ENCODE measurements around the gene MRTFA.
A peak's percentile ranks its signal among the peaks of the same experiment; 100 is the strongest.
"Not testable (repeated sequence)": the region's sequence is repeated elsewhere in the genome, so short reads cannot be mapped to it uniquely, and the experiment has no call there.

Gene MRTFA

DNA sequence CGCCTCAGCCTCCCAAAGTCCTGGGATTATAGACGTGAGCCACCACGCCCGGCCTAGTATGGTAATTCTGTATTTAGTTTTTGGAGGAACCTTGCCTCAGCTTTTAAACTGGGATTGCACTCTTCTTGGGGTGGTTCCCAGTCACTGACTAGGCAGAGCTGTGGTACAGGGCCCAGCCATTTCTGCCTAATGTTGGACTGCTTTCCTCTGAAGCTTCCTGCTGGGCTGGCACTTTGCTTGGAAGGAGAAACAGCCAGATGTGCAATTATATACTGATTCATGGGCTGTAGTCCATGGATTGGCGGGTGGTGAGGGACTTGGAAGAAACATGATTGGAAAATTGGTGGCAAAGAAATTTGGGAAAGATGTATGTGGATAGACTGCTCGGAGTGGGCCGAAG, 25.2 kb upstream of the MRTFA start:
- no peak for FAIRE-seq
- no peak for DNase-seq (ENCODE audit: extremely low spot score, insufficient read length, low read depth)

DNA sequence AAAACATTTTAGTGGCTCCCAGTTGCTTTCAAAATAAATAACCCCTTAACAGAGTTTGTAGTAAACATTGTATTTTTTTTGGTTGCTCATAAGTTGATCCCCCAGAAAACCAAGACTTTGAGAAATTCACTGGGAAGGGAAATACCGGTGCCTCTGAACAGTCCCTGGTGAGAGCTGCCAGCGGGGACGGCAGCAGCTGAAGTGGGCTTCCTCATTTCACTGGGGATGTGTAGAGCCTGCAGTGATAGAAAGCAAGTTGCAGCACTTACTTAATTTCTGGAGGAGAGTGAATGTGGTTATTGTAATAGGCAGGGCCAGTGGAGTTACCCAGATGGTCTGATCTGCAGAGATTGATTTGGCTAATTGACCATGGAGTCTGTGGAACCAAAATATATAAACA, 24.2 kb upstream of the MRTFA start:
- FAIRE-seq = no peak
- no peak for DNase-seq (ENCODE audit: extremely low spot score, insufficient read length, low read depth)

DNA sequence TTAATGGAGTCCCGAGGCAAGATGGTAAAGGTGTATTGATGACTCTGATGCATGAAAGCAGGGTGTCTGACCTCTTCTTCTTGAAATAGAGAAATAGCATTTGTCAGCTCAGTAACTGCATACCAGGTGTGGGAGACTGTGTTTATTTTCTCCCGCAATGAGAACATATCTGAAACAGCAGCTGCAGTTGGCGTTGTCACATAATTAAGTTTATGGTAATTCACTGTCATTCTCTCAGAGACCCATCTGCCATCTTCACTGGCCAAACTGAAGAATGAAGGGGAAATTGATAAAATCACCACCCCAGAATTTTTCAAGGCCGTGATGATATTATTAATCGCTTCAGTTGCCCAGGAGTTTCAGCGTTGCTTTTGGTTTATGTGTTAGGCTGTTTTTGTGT, 22.6 kb upstream of the MRTFA start:
- no peak for DNase-seq (ENCODE audit: extremely low spot score, insufficient read length, low read depth)
- FAIRE-seq = no peak

DNA sequence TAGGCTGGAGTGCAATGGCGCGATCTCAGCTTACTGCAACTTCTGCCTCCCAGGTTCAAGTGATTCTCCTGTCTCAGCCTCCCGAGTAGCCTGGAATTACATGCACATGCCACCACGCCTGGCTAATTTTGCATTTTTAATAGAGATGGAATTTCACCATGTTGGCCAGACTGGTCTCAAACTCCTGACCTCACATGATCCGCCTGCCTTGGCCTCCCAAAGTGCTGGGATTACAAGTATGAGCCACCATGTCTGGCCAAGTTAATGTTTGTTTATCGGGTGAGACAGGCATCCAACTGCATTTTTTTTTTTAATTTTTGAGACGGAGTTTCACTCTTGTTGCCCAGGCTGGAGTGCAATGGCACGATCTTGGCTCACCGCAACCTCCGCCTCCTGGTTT, 20.1 kb upstream of the MRTFA start:
- not testable (repeated sequence) for DNase-seq (ENCODE audit: extremely low spot score, insufficient read length, low read depth); FAIRE-seq

DNA sequence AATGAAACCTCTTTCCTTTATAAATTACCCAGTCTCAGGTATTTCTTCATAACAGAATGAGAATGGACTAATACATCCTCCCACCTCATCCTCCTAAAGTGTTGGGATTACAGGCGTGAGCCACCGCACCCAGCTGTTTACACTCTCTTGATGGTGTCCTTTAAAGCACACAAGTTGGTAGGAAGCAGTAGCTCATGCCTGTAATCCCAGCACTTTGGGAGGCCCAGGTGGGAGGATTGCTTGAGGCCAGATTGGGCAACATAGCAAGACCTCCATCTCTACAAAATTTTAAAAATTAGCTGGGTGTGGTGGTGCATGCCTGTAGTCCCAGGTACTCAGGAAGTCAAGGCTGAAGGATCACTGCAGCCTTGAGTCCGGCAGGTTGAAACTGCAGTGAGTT, 19.4 kb upstream of the MRTFA start:
- DNase-seq (ENCODE audit: extremely low spot score, insufficient read length, low read depth); FAIRE-seq: not testable (repeated sequence)

DNA sequence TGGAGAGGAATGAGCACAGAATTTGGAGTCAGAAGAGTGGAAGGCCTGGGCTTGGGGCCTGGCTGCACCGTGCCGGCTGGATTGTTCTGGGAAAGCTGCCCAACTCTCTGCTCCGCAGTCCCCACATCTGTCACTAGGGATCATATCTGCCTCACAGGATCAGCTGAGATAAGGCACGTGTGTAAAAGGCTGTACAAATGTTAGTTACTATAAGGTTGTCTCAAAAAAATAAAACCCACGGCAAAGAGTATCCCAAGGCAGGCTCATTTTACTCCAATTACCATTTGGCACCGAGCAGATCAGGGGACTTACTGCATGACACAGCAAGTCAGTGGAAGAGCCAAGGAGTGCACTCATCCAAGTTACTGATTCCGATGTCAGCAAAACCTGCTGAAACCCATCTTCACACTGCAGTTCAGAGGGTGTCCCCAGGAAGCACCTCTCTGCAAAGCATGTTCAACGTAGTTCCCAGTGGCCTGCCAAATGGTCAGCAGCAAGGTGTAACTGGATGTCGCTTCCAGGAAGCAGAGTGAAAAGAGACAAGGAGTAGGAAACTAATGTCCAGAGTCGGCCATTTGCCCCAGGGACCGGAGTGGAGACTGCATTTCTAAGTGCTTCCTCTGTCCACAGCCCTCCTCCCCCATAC, 18.1 kb upstream of the MRTFA start:
- DNase-seq (ENCODE audit: extremely low spot score, insufficient read length, low read depth) (no peak), FAIRE-seq (no peak)

DNA sequence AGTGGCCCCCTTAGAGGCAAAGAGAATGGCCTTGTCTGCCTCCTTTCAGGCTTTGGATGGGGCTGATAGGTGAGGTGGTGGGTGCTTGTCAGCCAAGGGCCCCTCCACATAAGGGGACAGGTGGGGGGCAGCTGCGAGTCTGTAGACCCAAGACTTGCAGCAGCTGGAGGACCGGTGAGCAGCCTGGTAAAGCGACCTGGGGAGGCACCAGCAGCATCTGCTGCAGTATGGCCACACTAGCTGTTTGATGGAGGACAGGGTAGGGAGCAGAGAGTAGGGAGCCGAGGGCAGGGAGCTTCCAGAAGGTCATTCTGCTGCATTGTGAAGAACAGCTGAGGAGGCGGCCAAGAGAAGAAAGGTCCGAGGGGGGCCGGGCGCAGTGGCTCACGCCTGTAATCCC, 16.8 kb upstream of the MRTFA start:
- FAIRE-seq = no peak
- DNase-seq (ENCODE audit: extremely low spot score, insufficient read length, low read depth) = no peak

DNA sequence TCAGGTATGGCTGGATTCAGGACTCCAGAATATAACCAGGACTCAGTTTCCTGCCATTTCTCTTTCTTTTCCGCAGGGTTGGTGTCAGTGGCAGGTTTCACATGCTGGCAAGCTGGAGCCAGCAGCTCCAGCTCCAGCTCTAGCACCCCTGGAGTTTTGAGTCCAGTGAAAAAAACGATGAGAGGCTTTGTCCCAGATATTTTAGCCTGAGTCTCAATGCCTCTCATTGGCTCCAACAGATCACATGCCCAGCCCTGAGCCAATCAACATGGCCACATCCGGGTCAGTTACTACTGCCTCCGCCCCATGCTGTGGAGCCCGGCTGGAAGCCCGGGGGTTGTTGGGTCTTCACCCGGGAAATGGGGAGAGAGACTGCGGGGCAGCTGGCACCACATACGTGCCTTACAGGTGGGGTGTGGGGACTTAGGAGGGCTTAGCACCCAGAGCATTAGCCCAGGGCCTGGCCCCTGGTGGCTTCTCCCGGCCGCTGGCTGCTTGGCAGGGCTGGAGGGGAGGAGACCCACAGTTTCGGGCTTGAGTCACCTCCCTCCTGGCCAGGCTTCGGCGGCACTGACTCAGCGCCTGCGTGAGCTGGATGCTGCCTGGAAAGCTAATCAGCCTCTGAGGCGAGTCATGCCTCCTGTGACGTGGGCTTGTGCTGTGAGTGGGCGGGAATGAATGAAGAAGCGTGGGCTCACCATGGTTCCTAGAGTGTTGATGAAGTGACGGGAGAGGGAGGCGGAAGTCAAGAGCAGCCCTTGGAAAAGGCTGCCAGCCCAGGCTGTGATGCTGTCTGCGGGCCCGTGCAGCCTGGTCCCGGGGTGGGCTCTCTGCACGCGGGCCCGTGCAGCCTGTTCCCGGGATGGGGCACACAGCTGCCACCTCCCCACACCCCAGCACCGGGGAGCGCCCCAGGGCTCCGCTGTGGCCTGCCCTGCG, 15.3 kb upstream of the MRTFA start:
- DNase-seq (ENCODE audit: extremely low spot score, insufficient read length, low read depth) = peak; percentile 58
- peak; percentile 86 for FAIRE-seq

DNA sequence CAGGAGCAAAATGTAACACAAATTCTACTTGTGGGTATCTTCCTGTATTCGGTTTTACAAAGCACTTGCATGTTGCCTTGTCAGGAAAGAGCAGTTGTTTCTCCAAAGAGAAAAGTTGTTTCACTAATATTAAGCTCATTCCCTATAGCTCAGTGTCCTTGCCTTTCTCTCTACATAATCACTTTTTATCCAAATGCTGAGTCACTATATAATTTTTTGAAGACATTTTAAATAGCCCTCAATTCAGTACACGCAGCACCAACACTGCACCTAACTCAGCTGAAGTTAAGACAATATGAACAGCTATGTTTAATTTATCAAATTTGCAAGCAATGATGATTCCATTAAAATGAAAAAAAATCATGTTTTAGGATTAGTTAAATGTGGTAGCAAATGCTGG, 14.5 kb upstream of the MRTFA start:
- no peak for FAIRE-seq

DNA sequence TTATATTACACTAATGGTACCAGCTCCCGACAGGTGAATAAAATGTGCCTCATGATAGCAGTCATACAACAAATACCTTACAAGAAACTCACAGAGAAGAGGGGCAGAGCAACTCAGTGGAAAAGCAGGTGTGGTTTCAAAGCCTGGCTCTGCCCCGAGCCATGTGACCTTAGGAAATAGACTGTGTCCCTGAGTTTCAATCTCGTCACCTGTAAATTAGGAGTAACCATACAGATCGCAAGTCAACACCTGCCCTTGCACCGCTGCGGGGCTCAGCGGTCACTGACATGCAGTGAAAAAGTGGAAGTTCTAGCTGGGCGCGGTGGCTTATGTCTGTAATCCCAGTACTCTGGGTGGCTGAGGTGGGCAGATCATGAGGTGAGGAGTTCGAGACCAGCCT, 11.9 kb upstream of the MRTFA start:
- DNase-seq (ENCODE audit: extremely low spot score, insufficient read length, low read depth) = no peak
- no peak for FAIRE-seq

More for the DNA sequence above, 14.5 kb upstream of the MRTFA start:
- DNase-seq (ENCODE audit: extremely low spot score, insufficient read length, low read depth) = no peak

DNA sequence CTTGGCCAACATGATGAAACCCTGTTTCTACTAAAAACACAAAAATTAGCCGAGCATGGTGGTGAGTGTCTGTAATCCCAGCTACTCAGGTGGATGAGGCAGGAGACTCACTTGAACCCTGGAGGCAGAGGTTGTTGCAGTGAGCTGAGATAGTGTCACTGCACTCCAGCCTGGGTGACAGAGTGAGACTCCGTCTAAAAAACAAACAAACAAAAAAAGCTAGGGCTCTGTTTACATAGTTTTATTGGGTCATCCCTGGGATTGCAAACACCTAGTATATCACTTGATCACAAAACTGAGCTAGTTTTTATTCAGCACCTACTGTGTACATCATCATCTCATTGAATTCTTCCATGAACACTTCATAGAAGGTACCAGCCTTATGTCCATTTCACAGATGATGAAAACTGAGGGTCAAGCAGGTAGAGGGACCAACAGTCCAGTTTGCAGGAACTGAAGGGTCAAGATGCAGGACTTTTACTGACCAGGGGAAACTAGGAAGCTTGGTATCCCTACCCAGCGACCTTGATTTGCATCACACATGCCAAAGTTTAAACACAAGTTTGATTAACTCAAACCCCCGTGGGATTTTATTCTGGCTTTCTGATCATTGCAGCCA, 9.2 kb upstream of the MRTFA start:
- FAIRE-seq = no peak
- no peak for DNase-seq (ENCODE audit: extremely low spot score, insufficient read length, low read depth)

DNA sequence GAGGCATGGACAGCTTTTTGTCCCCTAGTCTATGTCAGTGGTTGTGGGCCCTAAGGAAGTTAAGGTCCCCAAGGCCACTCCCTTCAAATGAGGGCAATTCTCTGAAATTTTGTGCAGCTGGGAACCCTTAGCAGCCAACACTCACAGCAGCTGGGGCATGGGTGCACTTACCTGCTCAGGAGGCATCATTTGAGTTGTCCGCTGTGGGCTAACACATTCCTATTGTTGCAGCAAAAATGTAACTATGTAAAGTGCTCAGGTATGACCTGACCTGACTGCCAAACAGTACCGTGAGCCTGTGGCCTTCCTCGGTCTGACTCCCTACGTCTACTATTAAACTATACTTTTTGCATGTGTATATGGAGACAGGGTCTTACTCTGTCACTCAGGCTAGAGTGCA, 5.8 kb upstream of the MRTFA start:
- DNase-seq (ENCODE audit: extremely low spot score, insufficient read length, low read depth) = no peak
- no peak for FAIRE-seq

DNA sequence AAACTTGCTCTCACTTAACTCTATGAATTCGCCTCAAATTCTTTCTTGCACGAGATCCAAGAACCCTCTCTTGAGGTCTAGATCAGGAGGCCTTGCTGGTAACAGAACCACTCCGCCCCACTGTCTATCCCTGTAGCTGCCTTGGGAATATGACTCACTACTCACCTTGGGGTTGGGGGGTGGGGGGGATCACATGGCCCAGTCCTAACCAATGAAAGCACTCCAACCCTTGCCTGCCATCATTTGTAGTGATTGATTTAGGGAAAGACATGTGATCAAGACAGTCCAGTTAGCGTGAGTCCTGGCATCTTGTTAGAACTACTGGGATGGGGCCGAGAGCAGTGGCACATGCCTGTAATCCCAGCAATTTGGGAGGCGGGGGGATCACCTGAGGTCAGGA, 4.8 kb upstream of the MRTFA start:
- FAIRE-seq (no peak), DNase-seq (ENCODE audit: extremely low spot score, insufficient read length, low read depth) (no peak)

DNA sequence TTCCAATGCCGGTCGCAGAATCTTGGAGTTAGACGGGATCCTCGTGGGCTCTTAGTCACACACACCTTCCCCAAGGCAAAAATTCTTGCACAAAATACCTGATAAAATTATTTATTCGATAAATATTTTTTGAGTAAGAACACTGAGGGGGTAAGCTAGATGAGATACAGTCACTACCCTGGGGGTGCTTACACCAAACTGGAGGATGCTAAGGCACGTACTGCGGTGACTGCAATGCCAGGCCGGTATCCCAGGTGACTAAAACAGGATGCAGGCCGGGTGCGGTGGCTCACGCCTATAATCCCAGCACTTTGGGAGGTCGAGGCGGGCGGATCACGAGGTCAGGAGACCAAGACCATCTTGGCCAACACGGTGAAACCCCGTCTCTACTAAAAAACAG, 1.7 kb upstream of the MRTFA start:
- no peak for FAIRE-seq
- DNase-seq (ENCODE audit: extremely low spot score, insufficient read length, low read depth) = no peak

DNA sequence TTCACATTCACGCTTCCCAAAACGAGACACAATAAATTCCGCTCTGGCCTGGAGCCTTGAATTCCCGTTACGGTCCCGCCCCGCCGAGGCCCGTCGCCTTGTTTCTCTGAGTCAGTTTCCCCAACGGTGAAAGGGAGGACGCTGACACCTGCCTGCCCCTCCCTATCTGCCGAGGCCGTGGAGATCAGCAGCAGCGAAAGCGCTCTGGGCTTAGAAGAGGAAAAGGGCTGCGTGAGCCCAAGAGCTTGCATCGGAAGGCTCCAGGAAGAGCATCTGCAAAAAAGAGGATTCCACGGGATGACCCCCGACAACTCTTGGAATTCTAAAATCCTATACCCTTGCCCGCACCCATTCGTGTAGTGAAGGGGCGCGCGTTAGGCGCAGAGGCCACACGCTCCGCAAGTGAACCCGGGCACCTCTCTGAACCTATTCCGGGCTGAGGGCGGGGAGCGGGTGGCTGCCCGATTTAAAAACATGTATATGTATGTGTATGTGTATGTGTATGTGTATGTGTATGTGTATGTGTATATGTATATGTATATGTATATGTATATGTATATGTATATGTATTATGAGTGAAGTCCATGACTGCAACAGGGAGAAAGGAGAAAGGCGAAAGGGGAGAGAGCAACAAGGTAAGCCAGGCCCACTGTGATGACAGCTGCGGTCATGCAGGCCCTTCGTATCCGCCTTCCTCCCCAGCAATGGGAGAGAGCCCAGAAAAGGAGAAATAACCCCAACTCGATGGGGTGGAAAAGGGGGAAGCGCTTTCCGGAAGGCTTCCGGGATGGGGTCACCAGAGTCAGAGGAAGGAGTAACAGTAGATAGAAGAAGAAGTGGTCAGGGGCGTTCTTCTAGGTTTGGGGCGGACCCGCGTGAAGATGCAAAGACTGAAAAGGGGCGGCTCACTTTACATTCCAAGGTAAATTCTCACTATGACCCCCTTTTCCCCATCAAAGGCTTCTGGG, 948 bp upstream of the MRTFA start:
- no peak for DNase-seq (ENCODE audit: extremely low spot score, insufficient read length, low read depth)
- FAIRE-seq = no peak

DNA sequence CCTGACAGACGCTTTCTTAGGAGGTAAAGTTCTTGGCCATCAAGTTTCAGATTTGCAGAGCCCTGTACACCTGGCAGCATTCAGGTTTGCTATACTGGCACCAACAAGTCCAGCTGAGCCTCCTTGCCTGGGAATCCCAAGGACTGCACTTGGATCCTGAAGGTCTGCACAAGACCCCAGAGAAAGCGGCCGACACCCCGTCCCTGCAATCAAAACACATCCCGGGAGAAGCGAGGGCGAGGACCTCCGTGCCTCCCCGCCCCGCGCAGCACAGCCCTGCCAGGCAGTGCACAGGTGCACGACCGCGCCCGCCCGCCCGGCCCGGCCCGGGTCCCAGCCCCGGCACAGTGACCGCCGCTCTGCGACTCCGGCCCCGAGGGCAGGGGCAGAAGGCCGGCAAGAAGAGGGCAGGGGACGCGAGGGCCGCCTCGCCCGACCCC, 559 bp downstream of the MRTFA start:
- FAIRE-seq = no peak
- DNase-seq (ENCODE audit: extremely low spot score, insufficient read length, low read depth) = no peak

DNA sequence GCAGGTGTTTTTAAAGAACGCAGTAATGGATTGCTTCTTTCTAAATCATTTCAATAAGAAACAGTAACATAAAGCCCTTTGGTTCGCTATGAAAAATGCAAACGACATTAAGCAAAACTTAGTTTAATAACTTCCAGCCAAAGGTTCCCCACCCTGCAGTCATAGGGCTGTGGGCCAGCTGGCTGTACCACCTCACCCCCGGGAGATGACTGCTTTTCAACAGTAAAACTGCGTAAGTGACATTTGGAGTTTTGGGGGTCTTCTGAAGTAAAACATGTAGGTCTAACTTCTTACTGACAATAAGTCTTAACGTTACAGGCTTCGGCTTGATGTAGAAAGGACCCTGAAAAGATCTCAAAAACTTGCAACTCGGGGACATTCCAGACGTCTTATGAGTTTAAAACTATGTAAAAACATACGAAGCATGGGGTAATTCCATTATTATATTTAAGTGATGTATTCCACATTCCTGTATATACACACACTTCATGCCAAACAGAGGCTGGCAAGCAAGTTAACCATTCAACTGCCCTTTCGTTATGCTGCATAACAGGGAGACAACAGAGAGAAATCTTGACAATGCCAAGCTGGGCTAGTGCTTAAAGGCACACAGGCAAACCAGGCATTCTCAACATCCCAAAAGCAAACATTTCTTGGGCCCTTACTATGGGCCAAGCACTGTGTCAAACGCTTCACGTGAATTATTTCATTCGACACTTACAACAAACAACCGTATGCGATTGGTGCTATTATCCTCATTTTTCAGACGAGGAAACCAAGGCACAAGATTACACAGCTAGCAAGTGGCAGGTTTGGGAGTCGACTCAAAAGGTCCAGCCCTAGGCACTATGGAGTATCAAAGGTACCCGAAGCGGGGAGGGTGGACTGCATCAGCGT, 1.2 kb downstream of the MRTFA start:
- FAIRE-seq (no peak), DNase-seq (ENCODE audit: extremely low spot score, insufficient read length, low read depth) (no peak)

DNA sequence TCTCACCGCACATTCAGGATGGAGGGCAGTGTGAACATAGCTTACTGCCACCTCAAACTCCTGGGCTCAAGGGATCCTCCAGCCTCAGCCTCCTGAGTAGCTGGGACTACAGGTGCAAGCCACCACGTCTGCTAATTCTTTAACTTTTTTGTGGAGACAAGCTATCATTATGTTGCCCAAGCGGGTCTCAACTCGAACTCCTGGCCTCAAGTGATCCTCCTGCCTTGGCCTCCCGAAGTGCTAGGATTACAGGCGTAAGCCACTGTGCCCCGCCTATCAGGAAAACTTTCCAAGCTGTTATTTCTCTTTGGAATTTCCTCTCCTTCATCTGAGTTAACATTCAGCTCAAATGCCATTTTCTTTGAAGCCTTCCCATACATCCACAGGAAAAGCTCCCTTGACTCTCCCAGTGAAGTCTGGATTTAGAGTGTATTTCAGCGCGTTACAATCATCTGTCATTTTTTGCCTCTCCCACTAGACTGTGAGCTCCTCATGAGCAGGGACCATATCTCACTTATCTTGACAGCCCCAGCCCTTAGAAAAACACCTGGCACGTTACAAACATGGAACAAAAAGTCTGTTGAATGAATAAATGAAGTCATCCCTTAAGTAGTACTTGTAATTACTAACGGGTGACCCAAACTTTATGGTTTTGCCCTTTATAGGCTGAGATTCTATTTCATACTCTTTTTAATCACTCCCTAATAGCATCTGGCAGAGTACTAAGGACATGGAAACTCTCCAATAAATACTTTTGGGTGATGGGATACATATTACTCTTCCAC, 2.2 kb downstream of the MRTFA start:
- no peak for FAIRE-seq

More for the DNA sequence above, 2.2 kb downstream of the MRTFA start:
- no peak for DNase-seq (ENCODE audit: extremely low spot score, insufficient read length, low read depth)

Data from GM18507 (cell line).